Right forelimb (tissue), 1 donor: ENCODE data around the gene MAN1B1.
A peak's percentile ranks its signal among the peaks of the same experiment; 100 is the strongest.
"Not testable (repeated sequence)": the region's sequence is repeated elsewhere in the genome, so short reads cannot be mapped to it uniquely, and the experiment has no call there.

Experiments
- DNase-seq: peaks from one replicate; pipeline ENCODE4 v3.0.0-alpha.2; 2018

MAN1B1 gene

GRCh38 chr9:137052998-137053943 is 33.5 kb upstream of the MAN1B1 start:
- no peak for DNase-seq

- no peak for DNase-seq
Measured at GRCh38 chr9:137053944-137054931, 32.5 kb upstream of the MAN1B1 start, which contains the start of gene ENTPD2. ENTPD2 (minus strand) TSS chr9:137054061; CDS start chr9:137053997, 64 bp downstream.

GRCh38 chr9:137054932-137055384 is 31.8 kb upstream of the MAN1B1 start:
- DNase-seq: no peak

GRCh38 chr9:137055385-137056364 is 31.1 kb upstream of the MAN1B1 start:
- DNase-seq: peak; percentile 91

GRCh38 chr9:137056739-137057415 is 29.9 kb upstream of the MAN1B1 start:
- no peak for DNase-seq

GRCh38 chr9:137057545-137057944 is 29.2 kb upstream of the MAN1B1 start:
- DNase-seq: no peak

- DNase-seq: no peak
Measured at GRCh38 chr9:137058521-137059234, 28.1 kb upstream of the MAN1B1 start.

GRCh38 chr9:137062384-137062783 is 24.4 kb upstream of the MAN1B1 start:
- DNase-seq: no peak

- not testable (repeated sequence) for DNase-seq
Measured at GRCh38 chr9:137062798-137063197, 24.0 kb upstream of the MAN1B1 start.

GRCh38 chr9:137063311-137064026 is 23.3 kb upstream of the MAN1B1 start:
- no peak for DNase-seq

GRCh38 chr9:137064027-137064879 is 22.5 kb upstream of the MAN1B1 start:
- DNase-seq: peak; percentile 81

GRCh38 chr9:137064880-137065164 is 22.0 kb upstream of the MAN1B1 start:
- DNase-seq: no peak

- DNase-seq: no peak
Measured at GRCh38 chr9:137065336-137065967, 21.3 kb upstream of the MAN1B1 start.

- no peak for DNase-seq
Measured at GRCh38 chr9:137066096-137066861, 20.5 kb upstream of the MAN1B1 start.

- DNase-seq: peak; percentile 84
Measured at GRCh38 chr9:137067860-137068538, 18.8 kb upstream of the MAN1B1 start.

- no peak for DNase-seq
Measured at GRCh38 chr9:137068539-137069507, 18.0 kb upstream of the MAN1B1 start.
